ENCODE data around the gene DNM1L.
"Not testable (repeated sequence)": the region's sequence is repeated elsewhere in the genome, so short reads cannot be mapped to it uniquely, and the experiment has no call there.

DNM1L gene

GRCh38 chr12:32698285-32698684, 19.2 kb downstream of the DNM1L start:
- no peak for DNase-seq

GRCh38 chr12:32699437-32699836, 20.3 kb downstream of the DNM1L start:
- not testable (repeated sequence) for DNase-seq

- no peak for DNase-seq
These were observed 23.4 kb downstream of the DNM1L start for GRCh38 chr12:32702473-32702872.

GRCh38 chr12:32702946-32703345, 23.8 kb downstream of the DNM1L start:
- DNase-seq = no peak

- no peak for DNase-seq
These were observed 26.7 kb downstream of the DNM1L start for GRCh38 chr12:32705783-32706182.

- DNase-seq = no peak
These were observed 27.4 kb downstream of the DNM1L start for GRCh38 chr12:32706335-32707024.

GRCh38 chr12:32708926-32709325, 29.8 kb downstream of the DNM1L start:
- DNase-seq = no peak

- no peak for DNase-seq
These were observed 35.7 kb downstream of the DNM1L start for GRCh38 chr12:32714772-32715171.

GRCh38 chr12:32718926-32719325, 39.8 kb downstream of the DNM1L start:
- no peak for DNase-seq

- not testable (repeated sequence) for DNase-seq
These were observed 46.2 kb downstream of the DNM1L start for GRCh38 chr12:32725308-32725707.

- DNase-seq = no peak
These were observed 47.2 kb downstream of the DNM1L start for GRCh38 chr12:32726286-32726685.

GRCh38 chr12:32727237-32727636, 48.1 kb downstream of the DNM1L start:
- DNase-seq = no peak

GRCh38 chr12:32734952-32735351, 55.9 kb downstream of the DNM1L start:
- DNase-seq = no peak

- DNase-seq = no peak
These were observed 57.3 kb downstream of the DNM1L start for GRCh38 chr12:32736445-32736844.

GRCh38 chr12:32737715-32738114, 58.6 kb downstream of the DNM1L start:
- no peak for DNase-seq

- no peak for DNase-seq
These were observed 60.2 kb downstream of the DNM1L start for GRCh38 chr12:32739279-32739678.

GRCh38 chr12:32742133-32742532, 63.0 kb downstream of the DNM1L start:
- DNase-seq = no peak

- DNase-seq = no peak
These were observed 64.2 kb downstream of the DNM1L start for GRCh38 chr12:32743264-32743663.

- no peak for DNase-seq
These were observed 74.5 kb downstream of the DNM1L start for GRCh38 chr12:32753605-32754004.

- no peak for DNase-seq
These were observed 75.0 kb downstream of the DNM1L start for GRCh38 chr12:32754111-32754510.

- peak; percentile 83 for DNase-seq
These were observed 76.1 kb downstream of the DNM1L start for GRCh38 chr12:32755051-32755653.

GRCh38 chr12:32755654-32756475, 76.8 kb downstream of the DNM1L start, which contains the start of gene YARS2:
Gene YARS2 (minus strand): TSS chr12:32755897. CDS start chr12:32755874, 23 bp downstream.
- DNase-seq = peak; percentile 95

GRCh38 chr12:32756476-32757066, 77.5 kb downstream of the DNM1L start:
- DNase-seq = peak; percentile 29
